ENCODE measurements around the gene IL36A.

Gene IL36A

DNA sequence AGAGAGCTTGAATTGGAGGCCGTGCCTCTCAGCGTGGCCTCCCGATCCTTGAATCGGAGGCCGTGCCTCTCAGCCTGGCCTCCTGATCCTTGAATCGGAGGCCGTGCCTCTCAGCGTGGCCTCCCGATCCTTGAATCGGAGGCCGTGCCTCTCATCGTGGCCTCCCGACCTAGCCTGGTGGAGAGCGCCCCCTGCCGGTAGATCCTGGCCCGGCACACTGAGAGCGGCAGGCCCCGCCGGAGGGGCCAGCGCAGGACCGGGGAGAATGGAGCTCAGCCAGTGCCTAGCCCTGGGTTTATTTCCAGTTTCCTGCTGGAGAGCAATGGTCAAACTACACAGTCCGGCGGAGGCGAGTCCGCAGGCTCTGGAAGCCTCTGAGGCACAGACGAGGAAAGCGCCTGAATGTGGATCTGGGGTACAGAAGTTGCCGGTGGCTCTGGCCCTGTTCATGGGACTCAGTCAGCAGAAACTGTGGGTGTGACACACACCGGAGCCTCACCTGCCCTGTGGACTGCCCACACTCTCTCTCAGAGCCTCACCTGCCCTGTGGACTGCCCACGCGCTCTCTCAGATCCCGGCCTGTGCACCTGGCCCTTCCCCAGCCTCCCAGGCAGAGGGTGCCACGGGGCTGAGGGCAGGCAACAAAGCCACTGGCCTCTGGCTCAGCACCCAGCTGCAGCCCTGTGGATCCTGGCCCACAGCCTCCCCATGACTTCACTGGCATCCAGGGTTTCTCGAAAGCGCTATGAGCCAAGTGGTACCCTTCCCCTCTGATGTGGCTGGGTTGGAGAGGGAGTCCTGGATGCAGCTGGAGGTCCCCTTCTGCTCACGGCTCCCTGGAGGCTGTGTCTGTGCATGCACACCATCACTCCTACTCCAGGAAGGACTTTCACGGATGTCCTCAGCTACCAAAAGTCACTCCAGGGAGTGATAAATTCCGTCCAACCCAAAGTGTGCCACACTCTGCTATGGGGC is 45.9 kb downstream of the IL36A start:
- no peak for DNase-seq (ENCODE audit: low read depth, low spot score)

GRCh38 chr2:113052396-113052917 is 47.2 kb downstream of the IL36A start, which contains the start of gene IL36B:
IL36B (minus strand) TSS chr2:113052867.
- DNase-seq (ENCODE audit: low read depth, low spot score), result no peak

DNA sequence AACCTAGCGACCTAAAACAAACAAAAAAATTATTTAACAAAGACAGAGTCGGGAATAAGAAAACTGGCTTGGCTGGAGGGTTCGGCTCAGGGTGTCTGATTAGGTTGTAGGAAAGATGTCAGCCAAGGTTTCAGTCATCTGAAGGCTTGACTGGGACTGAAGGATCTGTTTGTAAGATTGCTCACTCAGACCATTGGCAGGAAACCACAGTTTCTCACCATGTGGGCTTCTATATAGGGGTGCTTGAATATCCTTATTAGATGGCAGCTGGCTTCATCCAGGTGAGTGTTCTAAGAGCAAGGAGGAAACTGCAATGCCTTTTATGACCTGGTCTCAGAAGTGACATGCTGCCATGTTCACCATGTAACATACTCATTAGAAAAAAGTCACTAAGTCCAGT is 48.4 kb downstream of the IL36A start:
- no peak for DNase-seq (ENCODE audit: low read depth, low spot score)

GRCh38 chr2:113054066-113054465 is 48.8 kb downstream of the IL36A start:
- DNase-seq (ENCODE audit: low read depth, low spot score), result no peak

- DNase-seq (ENCODE audit: low read depth, low spot score), result no peak
Measured at GRCh38 chr2:113056521-113056920, 51.3 kb downstream of the IL36A start.

GRCh38 chr2:113057117-113057516 is 51.9 kb downstream of the IL36A start:
- DNase-seq (ENCODE audit: low read depth, low spot score), result no peak

Measured in activated naive CD8-positive, alpha-beta T cell treated with anti-CD3 and anti-CD28 coated beads, Interleukin-2, amount 50 U/mL, for 16 hours (primary cell).